NCI-H446 (cell line): ENCODE measurements around the gene TTC3.
"Not testable (repeated sequence)": the region's sequence is repeated elsewhere in the genome, so short reads cannot be mapped to it uniquely, and the experiment has no call there.

ENCODE experiments used
- DNase-seq, 2 experiments: peaks; one replicate each; lab custom pipeline; 2025; lab: John Stamatoyannopoulos, UW

The TTC3 gene

GRCh38 chr21:37072988-37073416, at the start of gene TTC3, which contains the start of gene PIGP:
Gene TTC3 (plus strand): TSS chr21:37073254. CDS start chr21:37087258, 14,004 bp downstream.
Gene PIGP (minus strand): TSS chr21:37073071. CDS start chr21:37072515, 556 bp downstream.
- DNase-seq = peak; percentile 93 to 97

DNA sequence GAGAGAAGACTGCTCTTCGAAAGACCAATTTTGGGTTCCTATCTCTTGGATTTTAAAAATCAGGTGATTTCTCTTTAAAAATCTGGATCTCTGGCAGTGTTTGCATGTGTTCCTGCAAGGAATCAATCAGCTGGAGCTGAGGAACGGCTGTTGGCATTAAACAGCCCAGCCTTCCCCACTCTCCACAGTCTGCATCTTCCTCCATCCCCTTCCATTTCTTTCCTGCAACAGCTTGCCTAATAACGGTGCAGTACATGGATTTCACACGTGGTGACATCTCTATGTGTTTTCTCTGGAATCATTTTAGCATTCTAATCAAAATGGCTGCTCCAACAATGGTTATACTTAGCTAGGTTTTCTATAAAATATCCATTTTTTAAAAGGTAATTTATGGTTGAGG, 46.6 kb upstream of the TTC3 start:
- DNase-seq = no peak

GRCh38 chr21:37028570-37028969, 44.5 kb upstream of the TTC3 start:
- no peak for DNase-seq

- DNase-seq = no peak
Measured at GRCh38 chr21:37030864-37031263, 42.2 kb upstream of the TTC3 start.

DNA sequence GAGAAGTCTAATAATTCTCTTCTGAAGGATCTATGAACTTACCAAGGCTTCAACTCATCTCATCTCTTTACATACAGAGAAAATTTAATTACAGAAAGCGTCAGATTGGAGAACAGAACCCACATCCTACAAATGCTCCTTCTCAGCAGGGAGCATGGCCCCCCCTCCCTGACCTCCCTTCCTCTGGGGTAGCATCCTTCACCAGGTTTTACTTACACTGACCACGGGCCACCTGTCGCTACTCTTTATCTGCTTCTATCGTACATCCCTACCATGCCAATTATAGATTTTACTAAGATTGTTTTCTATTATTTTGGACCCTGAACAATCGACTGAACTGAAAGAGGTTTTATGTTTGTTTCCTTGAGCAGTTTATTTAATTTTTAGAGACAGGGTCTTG, 40.8 kb upstream of the TTC3 start:
- DNase-seq = no peak

DNA sequence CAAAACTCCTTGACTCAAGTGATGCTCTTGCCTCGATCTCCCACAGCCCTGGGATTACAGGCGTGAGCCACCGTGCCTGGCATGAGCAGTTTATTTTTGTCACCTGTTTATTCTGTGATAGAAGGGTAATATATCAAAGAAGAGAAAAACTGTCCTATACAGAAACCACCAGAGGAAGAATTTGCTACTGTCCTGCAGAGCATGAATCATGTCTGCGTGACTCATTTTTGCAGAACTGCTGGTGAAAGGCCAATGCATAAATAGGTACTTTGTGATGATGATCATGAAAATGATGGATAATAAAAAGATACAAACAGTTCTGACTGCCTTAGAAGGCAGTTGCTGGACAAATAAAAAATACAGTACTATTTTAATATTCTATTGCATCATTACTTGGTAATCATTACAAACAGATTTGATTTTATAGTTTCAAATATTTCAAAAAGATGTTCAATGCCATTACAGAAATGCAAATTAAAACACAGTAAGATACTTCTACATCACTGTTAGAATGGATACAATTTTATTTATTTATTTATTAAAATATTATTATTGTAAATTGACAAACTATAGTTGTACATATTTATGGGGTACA, 40.1 kb upstream of the TTC3 start:
- no peak for DNase-seq

DNA sequence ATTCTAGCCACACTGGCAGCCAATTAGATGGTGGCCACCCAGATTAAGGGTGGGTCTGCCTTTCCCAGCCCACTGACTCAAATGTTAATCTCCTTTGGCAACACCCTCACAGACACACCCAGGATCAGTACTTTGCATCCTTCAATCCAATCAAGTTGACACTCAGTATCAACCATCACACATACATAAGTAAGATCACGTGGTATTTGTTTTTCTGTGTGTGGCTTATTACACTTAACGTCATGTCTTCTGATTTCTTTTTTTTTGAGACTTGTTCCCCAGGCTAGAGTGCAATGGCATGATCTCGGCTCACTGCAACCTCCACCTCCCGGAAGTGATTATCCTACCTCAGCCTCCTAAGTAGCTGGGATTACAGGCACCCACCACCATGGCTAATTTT, 38.7 kb upstream of the TTC3 start:
- not testable (repeated sequence) for DNase-seq

DNA sequence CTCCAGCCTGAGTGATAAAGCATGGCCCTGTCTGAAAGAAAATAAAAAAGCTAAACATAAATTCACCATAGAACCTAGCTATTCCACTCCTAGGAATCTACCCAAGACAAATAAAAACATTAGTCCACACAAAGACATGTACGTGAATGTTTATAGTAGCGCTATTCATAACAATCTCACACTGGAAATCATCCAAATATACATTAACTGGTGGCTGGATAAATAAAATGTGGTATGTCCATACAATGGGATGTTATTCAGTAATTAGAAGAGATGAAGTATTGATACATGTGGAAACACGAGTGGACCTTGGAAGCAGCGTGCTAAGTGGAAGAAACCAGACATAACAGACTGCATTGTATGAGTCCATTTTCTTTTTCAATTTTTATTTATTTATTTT, 36.9 kb upstream of the TTC3 start:
- DNase-seq = no peak

DNA sequence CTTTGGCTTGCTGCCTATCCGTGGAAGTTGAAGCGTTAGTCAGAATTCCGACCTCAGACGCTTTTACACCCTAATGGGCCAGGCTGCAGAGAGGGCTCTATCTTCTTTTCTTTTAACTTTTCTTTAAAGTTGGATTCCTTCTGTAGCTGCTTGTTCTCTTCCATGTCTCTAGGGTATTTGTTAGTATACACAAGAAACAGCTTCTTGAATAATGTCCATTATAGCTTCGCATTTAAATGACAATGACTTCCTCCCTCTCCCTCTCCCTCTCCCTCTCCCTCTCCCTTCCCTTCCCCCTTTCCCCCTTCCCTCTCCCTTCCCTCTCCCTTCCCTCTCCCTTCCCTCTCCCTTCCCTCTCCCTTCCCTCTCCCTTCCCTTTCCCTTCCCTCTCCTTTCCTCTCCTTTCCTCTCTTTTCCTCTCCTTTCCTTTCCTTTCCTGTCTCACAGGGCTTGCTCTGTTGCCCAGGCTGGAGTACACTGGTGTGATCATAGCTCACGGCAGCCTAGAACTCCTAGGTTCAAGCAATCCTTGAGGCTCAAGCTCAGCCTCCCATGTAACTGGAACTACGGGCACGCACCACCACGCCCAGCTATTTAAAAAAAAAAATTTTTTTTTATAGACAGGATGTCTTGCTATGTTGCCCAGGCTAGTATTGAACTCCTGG, 33.5 kb upstream of the TTC3 start:
- DNase-seq = no peak

DNA sequence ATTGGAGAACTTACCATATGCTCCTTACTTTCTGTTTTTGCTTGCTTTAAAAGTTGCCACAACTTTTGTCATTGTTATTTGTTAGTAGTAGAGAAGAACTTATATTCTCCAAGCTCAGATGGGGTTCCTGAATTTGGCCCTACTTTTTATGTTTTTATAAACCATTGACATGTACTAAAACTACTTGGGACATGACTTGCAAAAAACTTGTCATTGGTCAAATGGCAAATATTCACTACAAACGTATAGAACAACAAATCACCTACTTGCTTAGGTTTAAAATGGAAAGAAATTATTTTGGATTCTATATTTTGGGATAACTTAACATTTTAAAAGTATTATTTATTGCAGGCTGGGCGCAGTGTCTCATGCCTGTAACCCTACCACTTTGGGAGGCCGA, 32.8 kb upstream of the TTC3 start:
- no peak for DNase-seq

DNA sequence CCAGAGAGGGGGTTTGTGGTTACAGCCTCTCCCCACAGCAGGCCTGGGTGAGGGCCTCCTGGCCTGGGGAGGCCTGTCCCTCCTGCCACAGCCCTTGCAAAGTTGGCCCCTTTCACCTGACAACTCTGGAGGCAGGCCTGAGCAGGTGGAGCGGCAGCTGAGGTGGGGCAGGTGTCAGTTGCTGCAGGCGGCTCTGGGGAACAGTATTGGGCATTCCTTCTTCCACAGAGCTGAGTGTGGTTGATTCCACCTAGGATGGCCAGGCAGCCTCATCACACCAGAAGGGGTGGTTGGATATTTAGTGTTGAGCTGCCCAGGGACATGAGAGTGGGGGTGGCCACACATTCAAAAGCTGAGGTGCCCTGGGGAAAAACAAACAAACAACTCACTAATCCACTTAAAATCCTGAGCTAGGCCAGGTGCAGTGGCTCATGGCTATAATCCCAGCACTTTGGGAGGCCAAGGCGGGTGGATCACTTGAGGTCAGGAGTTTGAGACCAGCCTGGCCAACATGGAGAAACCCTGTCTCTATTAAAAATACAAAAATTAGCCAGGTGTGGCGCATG, 31.3 kb upstream of the TTC3 start:
- no peak for DNase-seq

- no peak for DNase-seq
Measured at GRCh38 chr21:37043818-37044217, 29.2 kb upstream of the TTC3 start.

DNA sequence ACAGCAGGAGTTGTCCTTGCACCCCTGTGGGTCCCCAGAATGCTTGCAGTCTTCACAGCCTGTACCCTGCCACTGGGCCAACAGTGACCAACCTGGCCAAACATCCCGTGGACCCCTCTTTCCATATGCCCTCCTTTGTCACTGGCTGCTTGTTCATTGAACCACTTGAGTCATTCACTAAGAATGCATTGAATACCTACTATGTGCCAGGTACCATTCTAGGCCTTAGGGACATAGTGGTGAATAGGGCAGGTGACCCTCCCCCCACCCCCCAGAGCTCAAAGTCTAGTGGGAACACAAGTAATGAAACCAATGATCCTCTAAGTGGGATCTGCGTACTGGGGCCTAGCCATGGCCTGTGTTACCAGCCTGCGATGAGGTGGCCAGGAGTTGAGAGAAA, 28.4 kb upstream of the TTC3 start:
- no peak for DNase-seq

DNA sequence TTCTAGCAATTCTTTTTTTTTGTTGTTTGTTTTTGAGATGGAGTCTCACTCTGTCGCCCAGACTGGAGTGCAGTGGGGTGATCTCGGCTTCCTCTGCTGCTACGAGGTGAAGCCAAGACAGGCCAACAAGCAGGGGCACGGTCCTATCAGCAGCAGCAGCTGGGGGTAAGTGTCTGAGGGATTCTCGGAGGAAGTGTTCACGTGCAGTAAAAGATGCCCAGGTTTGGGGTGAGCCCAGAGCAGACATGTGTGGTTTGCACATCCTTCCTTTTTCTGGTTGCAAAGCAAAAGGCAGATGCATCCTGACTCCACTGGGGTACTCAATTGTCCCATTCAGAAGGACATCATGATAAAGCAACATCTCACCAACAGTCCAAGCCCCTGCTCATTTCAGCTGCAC, 27.9 kb upstream of the TTC3 start:
- no peak for DNase-seq

GRCh38 chr21:37045556-37045955, 27.5 kb upstream of the TTC3 start:
- no peak for DNase-seq

- no peak for DNase-seq
Measured at GRCh38 chr21:37047079-37047478, 26.0 kb upstream of the TTC3 start.

- DNase-seq = not testable (repeated sequence)
Measured at GRCh38 chr21:37049741-37050140, 23.3 kb upstream of the TTC3 start.

DNA sequence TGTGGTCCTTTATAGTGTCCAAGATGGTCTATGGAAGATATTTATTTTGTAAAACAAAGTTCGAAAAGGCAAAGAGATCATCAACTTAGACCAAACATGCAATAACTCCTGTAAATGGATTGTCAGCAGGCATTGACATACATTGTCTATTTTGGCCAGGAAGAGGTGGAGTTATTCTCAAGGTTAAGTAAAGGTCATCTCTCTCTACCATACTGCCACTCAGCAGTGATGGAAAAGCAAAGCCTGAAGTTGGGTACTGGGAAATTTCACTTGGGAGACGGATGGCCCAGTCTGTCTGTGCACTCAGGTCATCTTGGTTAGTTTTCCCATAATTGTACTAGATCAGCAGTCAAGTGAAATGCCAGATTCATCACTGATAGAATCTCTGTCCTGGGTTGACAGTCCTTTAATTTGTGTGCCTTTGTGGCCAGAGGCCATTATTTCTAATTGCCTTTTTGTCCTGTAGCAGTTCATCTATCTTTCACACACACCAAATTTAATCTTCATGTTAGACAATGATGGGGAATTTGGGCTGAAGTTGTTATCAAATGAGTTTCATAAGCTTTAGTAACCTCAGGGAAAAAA, 17.7 kb upstream of the TTC3 start:
- DNase-seq = no peak

GRCh38 chr21:37057614-37058013, 15.4 kb upstream of the TTC3 start:
- DNase-seq = no peak

DNA sequence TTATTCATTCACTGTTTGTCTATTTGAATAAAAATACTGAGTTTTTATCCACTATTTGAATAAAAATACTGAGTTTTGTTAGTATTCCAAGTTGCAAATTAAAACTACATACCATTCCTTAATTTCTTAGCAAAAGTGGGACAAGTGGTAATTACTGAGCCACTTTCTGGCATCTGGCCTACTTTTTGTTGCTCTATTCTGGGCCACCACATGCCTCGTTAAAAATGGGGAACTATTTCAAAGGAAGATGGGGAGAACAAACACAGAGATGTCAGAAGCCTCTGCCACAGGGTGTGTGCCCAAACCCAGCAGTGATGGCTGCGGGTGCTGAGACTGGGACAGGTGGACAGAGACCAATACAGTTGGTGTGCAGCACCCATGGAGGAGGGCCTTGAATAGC, 14.8 kb upstream of the TTC3 start:
- DNase-seq = no peak

DNA sequence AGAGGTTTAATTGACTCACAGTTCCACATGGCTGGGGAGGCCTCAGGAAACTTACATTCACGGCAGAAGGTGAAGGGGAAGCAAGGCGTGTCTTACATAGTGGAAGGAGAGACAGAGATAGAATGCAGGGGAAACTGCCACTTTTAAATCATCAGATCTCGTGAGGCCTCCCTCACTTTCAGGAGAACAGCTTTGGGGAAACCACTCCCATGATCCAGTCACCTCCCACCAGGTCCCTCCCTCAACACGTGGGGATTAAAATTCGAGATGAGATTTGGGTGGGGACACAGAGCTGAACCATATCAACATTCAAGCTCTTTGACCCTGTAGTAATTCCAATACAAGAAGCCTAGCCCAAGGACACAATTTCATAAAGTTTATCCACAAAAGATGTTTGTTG, 13.9 kb upstream of the TTC3 start:
- no peak for DNase-seq

DNA sequence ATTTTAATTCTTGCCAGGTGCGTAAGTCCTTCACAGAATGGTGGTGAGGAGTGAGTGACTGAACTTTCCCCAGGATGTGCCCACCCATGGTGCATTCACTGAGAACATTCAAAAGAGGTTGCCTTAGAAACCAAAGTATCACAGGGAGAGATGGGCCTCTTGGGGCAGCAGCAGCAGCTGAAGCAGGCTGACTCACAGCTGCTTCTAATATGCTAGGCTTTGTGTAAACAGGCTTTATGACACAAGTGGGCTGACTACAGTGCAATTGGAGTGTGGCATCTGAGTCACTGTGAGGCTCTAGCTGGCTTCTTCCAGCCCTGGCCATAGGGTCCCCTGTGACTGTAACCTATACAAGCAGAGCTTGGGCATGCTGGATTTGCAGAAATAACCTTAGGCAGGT, 12.8 kb upstream of the TTC3 start:
- peak; percentile 28 to 69 for DNase-seq

DNA sequence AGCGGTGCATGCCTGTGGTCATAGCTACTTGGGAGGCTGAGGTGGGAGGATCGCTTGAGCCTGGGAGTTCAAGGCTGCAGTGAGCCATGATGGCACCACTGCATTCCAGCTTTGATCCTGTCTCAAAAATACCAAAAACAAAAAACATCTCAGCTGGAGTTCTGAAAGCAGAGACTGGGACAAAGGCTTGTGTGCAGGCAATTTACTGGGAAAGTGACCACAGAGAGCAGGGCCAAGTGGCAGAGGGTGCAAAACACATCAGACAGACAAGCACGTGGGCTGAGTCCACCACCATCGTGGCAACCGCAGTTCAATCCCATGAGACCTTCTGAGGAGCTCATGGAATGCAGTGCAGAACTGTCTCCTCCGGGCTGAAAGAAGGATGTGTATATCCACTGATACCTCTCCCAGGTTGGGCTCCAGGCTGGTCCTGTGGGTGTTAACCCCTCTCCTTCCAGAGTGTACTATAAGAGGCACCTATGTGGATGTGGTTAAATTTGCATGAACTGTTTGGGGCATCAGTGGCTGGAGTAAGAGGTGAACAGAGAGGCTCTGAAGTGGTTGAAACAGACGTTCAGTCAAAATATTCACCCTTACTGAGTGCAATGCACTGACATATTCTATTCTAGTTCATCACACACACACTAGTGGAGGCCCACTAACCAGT, 11.0 kb upstream of the TTC3 start:
- no peak for DNase-seq
